GM10266 (cell line): ENCODE data around the gene DUSP9.

ENCODE experiments used
- DNase-seq: peaks from one replicate; pipeline ENCODE4 v3.0.0; 2012; ENCODE audit errors: extremely low spot score
- CTCF ChIP-seq: IDR thresholded peaks from 2 replicates; pipeline ENCODE4 v1.5.1; 2012; ENCODE audit warnings: mild to moderate bottlenecking, low read depth; ENCODE audit not compliant: control insufficient read depth, insufficient read depth; ENCODE audit errors: missing control alignments

DUSP9 gene, protein sequence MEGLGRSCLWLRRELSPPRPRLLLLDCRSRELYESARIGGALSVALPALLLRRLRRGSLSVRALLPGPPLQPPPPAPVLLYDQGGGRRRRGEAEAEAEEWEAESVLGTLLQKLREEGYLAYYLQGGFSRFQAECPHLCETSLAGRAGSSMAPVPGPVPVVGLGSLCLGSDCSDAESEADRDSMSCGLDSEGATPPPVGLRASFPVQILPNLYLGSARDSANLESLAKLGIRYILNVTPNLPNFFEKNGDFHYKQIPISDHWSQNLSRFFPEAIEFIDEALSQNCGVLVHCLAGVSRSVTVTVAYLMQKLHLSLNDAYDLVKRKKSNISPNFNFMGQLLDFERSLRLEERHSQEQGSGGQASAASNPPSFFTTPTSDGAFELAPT

DNA sequence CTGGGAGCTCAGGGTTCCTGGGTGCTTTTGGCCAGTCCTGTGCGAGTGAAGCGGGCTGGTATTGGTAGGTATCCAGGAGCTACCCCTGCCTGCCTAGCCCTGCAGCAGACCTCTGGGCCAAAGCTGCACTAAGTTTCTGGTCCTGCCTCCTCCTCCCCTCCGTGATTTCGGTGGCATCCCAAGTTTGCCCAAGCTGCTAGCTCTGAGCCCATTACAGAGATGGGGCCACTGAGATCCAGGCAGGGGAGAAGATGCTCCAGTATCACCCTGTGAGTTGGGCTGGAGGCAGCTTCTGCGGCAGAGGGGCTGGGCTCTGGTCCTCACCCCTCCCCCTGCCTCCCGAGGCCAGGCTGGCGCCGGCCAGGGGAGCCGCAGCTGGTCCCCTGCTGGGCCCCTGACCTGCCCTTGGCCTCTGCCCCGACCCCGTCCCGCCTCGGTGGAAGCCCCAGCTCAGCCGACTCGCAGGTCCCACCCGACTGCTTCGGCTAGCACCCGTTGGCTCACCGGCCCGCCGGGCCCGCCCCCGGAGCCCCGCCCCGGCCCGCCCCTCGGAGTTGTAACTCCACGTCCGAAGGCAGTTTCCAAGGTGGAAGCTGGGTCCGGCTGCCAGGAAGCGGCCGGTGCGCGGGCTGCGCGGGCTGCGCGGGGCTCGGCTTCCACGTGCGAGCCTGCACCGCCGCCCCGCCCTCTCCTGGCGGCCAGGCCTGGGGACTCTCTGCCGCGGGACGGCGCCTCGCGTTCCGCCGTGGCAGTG, at the start of gene DUSP9:
Gene DUSP9, plus strand, starts transcription at position 584 of the 754 bp plus-strand sequence. CDS start 751 bp downstream, outside the sequence.
- no peak for TF ChIP-seq CTCF
- no peak for DNase-seq

DNA sequence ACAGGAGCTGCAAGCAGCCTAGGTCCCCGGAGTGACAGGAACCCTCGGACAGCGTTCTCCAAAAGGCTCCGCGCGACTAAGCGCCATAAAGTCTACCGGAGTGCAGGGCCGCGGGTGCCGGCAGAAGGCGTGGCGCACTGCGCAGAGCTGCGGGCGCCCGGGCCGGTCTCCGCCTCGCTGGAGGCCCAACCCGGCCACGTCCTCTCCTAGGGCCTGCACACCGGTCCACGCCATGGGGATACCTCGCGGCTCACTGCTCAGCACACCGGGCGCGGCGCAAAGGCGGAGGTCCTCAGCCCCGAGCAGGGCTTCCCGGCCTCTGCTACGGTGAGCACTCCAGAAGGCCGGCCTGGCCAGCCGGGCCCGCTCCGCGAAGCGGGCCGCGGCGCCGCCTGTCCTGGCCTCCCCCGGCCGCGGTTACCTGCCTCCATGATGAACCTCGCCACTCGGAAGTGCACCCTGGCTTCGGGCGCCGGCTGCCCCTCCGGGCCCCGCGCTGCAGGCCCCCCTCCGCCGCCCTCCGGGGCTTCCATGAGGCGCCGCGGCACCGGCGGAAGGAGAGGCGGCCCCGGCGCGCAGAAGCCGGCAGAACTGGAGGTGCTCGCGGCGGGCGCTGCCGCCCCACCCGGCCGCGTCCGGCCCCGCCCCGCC, 48.3 kb upstream of the DUSP9 start, which contains the start of gene CCNQ:
Gene CCNQ, minus strand, starts transcription at position 599 of the 651 bp plus-strand sequence. Its CDS starts 66 bp downstream, at position 533.
- DNase-seq: peak; percentile 22
- no peak for TF ChIP-seq CTCF

- DNase-seq: peak; percentile 96
- TF ChIP-seq CTCF: no peak
Measured at GRCh38 chrX:153599192-153600031, 47.6 kb upstream of the DUSP9 start.

DNA sequence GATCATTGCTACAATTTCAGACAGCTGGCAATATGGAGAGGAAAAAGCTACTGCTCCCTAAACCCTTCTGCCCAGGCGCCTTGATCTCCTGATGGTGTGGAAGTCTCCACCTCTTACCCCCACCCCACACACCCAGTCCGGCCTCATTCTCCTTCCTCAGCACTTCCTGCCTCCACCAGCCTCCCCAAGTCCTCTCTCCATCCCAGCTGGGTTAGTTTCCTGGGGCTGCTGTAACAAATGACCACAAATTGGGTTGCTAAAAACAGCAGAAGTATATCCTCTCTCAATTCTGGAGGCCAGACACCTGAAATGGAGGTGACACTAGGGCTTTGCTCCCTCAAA, 47.0 kb upstream of the DUSP9 start:
- DNase-seq: no peak
- TF ChIP-seq CTCF: no peak

DNA sequence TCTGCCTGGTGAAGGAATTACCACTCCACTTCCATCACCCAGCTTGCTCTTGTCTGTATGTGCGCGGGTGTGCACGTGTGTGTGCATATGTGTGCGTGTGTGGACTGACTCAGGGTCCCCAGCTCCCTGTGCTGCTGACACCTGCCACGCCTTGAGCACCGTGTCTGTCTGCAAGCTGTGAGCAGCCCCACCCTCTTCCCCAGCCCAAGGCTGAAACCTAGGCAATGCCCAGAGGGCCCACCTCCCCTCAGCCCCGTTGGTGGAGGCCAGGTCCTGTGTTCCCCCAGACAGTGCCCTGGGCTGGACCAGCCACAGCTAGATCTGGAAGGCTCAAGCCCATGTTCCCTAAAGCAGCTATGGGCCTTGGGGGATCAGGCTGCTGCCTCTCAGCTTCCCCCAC, 46.1 kb upstream of the DUSP9 start:
- no peak for DNase-seq
- no peak for TF ChIP-seq CTCF

GRCh38 chrX:153601511-153602110, 45.4 kb upstream of the DUSP9 start:
- DNase-seq: no peak
- TF ChIP-seq CTCF: no peak
